GM10847 (cell line): ENCODE data around the gene SOBP.

Source experiments
- POLR2A ChIP-seq: IDR thresholded peaks from 2 replicates; pipeline ENCODE4 v1.6.1; 2011; ENCODE audit not compliant: insufficient read length; ENCODE audit errors: extremely low read depth

SOBP gene, protein sequence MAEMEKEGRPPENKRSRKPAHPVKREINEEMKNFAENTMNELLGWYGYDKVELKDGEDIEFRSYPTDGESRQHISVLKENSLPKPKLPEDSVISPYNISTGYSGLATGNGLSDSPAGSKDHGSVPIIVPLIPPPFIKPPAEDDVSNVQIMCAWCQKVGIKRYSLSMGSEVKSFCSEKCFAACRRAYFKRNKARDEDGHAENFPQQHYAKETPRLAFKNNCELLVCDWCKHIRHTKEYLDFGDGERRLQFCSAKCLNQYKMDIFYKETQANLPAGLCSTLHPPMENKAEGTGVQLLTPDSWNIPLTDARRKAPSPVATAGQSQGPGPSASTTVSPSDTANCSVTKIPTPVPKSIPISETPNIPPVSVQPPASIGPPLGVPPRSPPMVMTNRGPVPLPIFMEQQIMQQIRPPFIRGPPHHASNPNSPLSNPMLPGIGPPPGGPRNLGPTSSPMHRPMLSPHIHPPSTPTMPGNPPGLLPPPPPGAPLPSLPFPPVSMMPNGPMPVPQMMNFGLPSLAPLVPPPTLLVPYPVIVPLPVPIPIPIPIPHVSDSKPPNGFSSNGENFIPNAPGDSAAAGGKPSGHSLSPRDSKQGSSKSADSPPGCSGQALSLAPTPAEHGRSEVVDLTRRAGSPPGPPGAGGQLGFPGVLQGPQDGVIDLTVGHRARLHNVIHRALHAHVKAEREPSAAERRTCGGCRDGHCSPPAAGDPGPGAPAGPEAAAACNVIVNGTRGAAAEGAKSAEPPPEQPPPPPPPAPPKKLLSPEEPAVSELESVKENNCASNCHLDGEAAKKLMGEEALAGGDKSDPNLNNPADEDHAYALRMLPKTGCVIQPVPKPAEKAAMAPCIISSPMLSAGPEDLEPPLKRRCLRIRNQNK

GRCh38 chr6:107489636-107490565, at the start of gene SOBP:
SOBP (plus strand) TSS chr6:107490117; CDS start chr6:107490617, 500 bp downstream.
- TF ChIP-seq POLR2A: no peak

DNA sequence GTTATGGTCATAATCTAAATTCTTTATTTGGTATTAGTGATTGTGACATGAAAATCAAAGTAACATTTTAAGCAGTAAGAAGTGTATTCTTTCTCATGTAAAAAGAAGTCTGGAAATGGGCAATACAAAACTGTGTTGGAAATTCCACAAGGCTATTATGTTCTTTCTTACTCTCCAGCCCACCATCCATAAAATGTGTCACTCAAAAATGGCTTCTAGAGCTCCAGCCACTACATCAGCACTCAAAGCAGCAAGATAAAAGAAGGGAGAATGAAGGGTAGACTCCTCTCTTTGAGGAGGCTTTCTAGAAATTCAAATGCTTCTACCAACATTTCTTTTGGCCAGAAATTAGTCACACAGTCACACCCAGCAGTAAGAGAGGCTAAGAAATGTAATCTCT, 49.0 kb upstream of the SOBP start:
- no peak for TF ChIP-seq POLR2A

- TF ChIP-seq POLR2A: no peak
Measured at GRCh38 chr6:107441682-107442081, 48.2 kb upstream of the SOBP start.

DNA sequence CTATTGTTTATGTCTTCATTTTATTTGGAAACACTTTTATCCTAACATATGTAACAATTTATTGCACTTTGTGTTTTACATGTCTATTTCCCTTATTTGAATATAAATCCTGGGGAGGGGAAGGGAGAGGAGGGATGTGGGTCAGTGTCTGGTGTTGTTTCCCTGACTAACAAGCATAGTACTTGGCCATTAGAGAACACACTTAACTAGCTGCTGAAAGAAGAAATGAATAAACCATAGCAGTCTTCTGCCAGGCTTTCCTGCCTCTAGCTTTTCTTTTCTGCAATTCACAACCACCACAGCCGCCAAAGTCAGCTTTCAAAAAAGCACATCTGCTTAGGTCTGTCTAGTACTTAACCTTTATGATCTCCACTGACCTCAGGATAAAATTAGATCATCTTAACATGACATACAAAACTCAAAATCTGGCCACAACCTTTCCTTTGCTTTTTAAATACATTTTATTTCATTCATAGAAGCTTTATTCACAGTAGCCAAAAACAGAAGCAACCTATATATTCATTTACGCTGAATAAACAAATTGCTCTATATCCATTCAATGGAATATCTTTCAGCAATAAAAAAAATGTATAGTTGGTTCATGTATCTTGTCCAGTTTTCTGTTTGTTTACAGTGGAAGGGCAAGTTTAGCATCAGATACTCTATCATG, 46.8 kb upstream of the SOBP start:
- TF ChIP-seq POLR2A: no peak

GRCh38 chr6:107443608-107444267, 46.2 kb upstream of the SOBP start:
- TF ChIP-seq POLR2A: no peak

DNA sequence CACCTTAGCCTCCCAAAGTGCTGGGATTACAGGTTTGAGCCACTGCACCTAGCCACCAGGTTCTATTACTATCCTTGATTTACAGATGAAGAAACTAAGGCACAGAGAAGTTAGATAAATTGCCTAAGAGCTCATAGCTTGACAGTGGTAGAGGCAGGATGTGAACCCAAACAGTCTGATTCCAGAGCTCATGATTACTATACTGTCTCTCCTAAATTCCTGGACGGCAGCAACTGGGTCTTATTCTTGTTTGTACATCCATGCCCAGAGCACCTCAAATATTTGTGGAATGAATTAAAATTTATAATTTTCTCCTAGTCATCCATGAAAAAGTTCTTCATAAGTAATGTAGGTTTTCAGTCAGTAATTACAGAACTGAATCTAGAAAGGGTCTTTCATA, 45.6 kb upstream of the SOBP start:
- TF ChIP-seq POLR2A: no peak

DNA sequence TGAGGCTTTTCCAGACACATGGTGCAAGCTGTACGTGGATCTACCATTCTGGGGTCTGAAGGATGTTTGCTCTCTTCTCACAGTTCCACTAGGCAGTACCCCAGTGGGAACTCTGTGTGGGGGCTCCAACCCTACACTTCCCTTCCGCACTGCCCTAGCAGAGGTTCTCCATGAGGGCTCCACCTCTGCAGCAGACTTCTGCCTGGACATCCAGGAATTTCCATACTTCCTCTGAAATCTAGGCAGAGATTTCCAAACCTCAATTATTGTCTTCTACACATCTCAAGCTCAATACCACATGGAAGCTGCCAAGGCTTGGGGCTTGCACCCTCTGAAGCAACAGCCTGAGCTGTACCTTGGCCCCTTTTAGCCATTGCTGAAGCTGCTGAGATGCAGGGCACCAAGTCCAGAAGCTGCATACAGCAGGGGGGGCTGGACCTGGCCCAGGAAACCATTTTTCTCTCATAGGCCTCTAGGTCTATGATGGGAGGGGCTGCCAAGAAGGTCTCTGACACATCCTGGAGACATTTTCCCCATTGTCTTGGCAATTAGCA, 42.2 kb upstream of the SOBP start:
- TF ChIP-seq POLR2A: no peak

DNA sequence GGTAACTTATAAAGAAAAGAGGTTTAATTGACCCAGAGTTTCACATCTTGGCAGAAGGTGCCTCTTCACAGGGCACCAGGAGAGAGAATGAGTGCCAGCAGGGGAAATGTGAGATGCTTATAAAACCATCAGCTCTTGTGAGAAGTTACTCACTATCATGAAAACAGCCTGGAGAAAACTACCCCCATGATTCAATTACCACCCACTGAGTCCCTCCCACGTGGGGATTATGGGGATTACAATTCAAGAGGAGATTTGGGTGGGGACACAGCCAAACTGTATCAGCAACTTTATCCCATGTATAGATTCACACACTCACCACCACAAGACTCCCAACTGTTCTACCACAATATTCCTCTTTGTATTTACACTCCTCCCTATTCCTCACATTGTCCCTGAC, 41.1 kb upstream of the SOBP start:
- TF ChIP-seq POLR2A: no peak

- no peak for TF ChIP-seq POLR2A
Measured at GRCh38 chr6:107458672-107459282, 31.1 kb upstream of the SOBP start.

DNA sequence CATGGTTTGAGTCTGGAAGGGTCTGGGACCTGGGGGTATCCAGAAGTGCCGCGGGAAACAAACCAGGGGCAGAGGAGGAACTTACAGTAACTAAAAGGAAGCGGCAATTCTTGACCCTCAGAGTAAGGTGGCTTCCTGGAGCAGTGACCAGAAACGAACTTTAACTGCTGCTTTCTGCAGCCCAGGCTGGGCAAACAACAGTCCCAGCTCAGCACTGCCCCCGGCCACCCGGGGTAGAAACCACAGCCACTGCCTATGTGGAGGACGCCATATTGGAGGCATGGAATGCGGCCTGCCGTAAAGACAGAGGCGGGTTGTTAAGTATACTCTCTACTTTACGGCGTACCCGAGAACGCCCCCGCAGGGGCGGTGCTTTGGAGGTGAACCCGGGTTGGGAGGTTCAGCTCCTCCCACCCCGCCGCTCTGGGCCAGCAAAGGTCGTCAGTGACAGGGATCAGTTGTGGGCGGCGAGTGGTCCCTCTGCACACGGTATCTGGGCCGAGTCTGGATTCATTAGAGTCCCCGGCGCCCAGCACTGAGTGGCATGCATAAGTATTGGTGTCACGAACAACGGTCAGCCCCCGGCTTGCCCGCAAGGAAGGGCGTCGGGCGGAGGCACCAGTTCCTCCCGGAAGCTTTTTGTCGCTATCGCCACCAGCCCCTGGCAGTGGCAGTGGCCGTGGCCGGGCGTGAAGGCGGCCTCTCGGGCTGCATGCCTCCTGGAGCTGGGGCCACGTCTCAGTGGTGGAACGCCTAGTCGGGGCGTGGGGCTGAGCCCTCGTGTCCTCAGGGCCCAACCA, 30.4 kb upstream of the SOBP start, which contains the start of gene PDSS2:
PDSS2 (minus strand) TSS at position 282 of the 800 bp plus-strand sequence; CDS start at position 3, 279 bp downstream.
- peak; percentile 95 for TF ChIP-seq POLR2A

- no peak for TF ChIP-seq POLR2A
Measured at GRCh38 chr6:107460083-107460631, 29.8 kb upstream of the SOBP start.

DNA sequence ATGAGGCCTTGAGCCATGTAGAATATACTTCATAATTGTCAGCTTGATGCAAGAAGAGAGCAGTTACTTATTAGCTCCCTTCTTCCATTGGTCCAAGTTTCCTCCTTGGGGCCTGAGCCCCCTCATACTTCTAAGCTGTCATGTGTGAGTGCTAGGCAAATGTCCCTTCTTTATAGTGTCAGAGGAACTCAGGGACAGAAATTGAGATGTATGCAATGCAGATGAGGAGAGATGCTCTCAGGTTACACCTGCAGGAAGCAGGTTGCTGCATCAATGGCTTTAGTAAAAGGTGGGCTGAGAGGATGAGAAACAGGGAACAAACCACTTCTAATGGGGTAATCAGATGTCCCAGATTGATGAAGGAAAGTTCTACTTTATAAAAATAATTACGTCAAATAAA, 23.9 kb upstream of the SOBP start:
- TF ChIP-seq POLR2A: no peak
